ENCODE data around the gene CDH5. TPM values are rescaled to one million over a fixed set of nuclear protein-coding genes. Genes with fewer than 3 reads are reported as not detected.

Gene CDH5
- total and polyA plus RNA-seq, 2 of the 4 experiments (the other 2 are of a cell fraction) = not detected

DNA sequence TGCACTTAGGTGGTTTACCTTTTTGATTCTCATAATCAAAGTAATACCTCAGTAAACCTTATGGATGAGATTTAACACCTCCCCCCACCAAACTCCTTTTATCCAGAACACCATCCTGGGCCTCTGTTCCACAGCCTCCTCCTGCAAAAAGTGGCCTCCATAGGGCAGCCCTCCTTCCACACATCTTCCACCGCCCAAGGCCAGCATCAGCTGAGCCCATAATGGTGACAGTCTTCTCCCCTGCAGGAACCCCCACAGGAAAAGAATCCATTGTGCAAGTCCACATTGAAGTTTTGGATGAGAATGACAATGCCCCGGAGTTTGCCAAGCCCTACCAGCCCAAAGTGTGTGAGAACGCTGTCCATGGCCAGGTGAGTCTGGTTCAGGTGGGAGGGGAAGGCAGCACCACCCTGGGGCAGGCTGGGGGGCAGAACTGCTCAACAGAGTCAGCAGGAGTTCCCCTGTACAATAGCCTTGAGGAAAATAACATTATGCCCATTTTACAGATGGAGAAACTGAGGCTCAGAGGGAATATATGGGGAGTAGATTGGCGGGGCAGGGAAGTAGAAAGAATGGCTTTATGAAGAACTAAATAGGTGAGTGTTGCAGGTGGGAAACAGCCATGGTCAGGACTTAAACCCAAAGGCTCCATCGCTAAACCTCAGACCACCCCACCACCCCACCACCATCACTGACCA lies 31.4 kb downstream of the CDH5 start:
- Histone ChIP-seq H3K4ac (ENCODE audit: low read depth, low read length) (no peak overlapping the region), H3K14ac (replicated peaks; ENCODE audit: low read depth, low read length) (no peak overlapping the region), H2AFZ (replicated peaks; ENCODE audit: low read length, poor library complexity) (no peak overlapping the region), H3K36me3 (ENCODE audit: control insufficient read depth, insufficient read depth, low read length) (no peaks in the 10 kb centered on the region), H3K79me1 (ENCODE audit: low read depth in 1 of 2, low read length in 2 of 2) (no peaks in the 10 kb centered on the region), H3K9me1 (ENCODE audit: insufficient read depth, low read length) (no peaks in the 10 kb centered on the region), H2BK5ac (ENCODE audit: low read depth, low read length, poor library complexity, severe bottlenecking) (no peak overlapping the region), H3K27me3 (ENCODE audit: control insufficient read depth, insufficient read depth, low read length) (peaks cover 28% of the 10 kb centered on the region), H3K23ac (ENCODE audit: low read depth, low read length) (no peak overlapping the region), H4K20me1 (ENCODE audit: insufficient read depth, low read length) (no peaks in the 10 kb centered on the region), H2BK120ac (ENCODE audit: low read depth, low read length) (no peak overlapping the region), H2AK9ac (replicated peaks; ENCODE audit: low read depth, low read length, poor library complexity) (no peak overlapping the region), H3K4me1 (ENCODE audit: control insufficient read depth, insufficient read depth, low read length) (no peaks in the 10 kb centered on the region), H2AK5ac (ENCODE audit: low read depth, low read length) (no peak overlapping the region), H2BK20ac (ENCODE audit: low read depth, low read length) (no peak overlapping the region), H3K4me2 (ENCODE audit: low read depth, low read length) (no peak overlapping the region), H3K9ac (ENCODE audit: low read depth, low read length) (no peak overlapping the region), H4K5ac (ENCODE audit: low read depth, low read length) (no peak overlapping the region), H3K9me3 (ENCODE audit: control insufficient read depth, insufficient read depth, low read length) (no peaks in the 10 kb centered on the region), H4K8ac (ENCODE audit: low read depth in 2 of 2, low read length in 2 of 2) (no peak overlapping the region), H3K18ac (ENCODE audit: low read depth, low read length) (no peak overlapping the region), H3K56ac (ENCODE audit: extremely low read depth, insufficient read depth, low read length) (no peak overlapping the region), H3K27ac (ENCODE audit: insufficient read depth, low read length) (no peak overlapping the region), H4K91ac (ENCODE audit: insufficient read depth, low read depth, low read length) (no peak overlapping the region), H3K4me3 (ENCODE audit: insufficient read depth, low read depth, low read length) (no peak overlapping the region), H2BK15ac (ENCODE audit: low read depth, low read length) (no peak overlapping the region)
- DNase-seq = no peak
- 80% methylated on average over 2 of the region's 5 CpGs; no CpG with 5 or more reads in 1 of the 2 experiments for WGBS, 2 experiments (ENCODE audit: extremely low coverage in 2 of 2, insufficient read length in 1 of 2)
- intact Hi-C loops (cut with micrococcal nuclease) (no loop called here), dilution Hi-C loops (cut with HindIII; ENCODE audit: low sequenced_read_pairs, unreplicated experiment) (no loop called here), in situ Hi-C loops (cut with MboI; ENCODE audit: low sequenced_read_pairs) (no loop called here)
- BruUV-seq (replicated peaks) = no TSS peak
- CTCF ChIA-PET = interaction anchor here (0.7 kb wide), 1 partner anchor 319 kb away, joined by 3 read pairs; no protein-coding TSS in a partner anchor
- POLR2A ChIA-PET (ENCODE audit: unreplicated experiment) = no interaction called here
- no peak for ATAC-seq (ENCODE audit: low read depth)
- TF ChIP-seq MAZ (IDR thresholded peaks at IDR 0.05; ENCODE audit: borderline replicate concordance, low read depth, low read length) (no peak), RFX5 (IDR thresholded peaks at IDR 0.05; ENCODE audit: low read depth, low read length) (no peak), POLR2A (IDR thresholded peaks at IDR 0.05; ENCODE audit: low read depth, low read length) (no peak), USF2 (IDR thresholded peaks at IDR 0.05; ENCODE audit: low read depth, low read length) (no peak), SMC3 (IDR thresholded peaks at IDR 0.05; ENCODE audit: low read depth, low read length) (no peak), RAD21 (IDR thresholded peaks at IDR 0.05; ENCODE audit: low read length) (no peak), FOS (IDR thresholded peaks at IDR 0.05; ENCODE audit: low read depth, low read length) (no peak), CEBPB (IDR thresholded peaks at IDR 0.05; ENCODE audit: low read depth, low read length) (no peak), MAFK (IDR thresholded peaks at IDR 0.05; ENCODE audit: low read depth, low read length) (no peak), RCOR1 (IDR thresholded peaks at IDR 0.05; ENCODE audit: insufficient replicate concordance, low read length) (no peak)

Measured in IMR-90 (cell line).